ENCODE measurements around the gene RAB10.
A peak's percentile ranks its signal among the peaks of the same experiment; 100 is the strongest.
"Not testable (repeated sequence)": the region's sequence is repeated elsewhere in the genome, so short reads cannot be mapped to it uniquely, and the experiment has no call there.

The RAB10 gene
- total RNA-seq, result 108 to 122 reads per million in 2 donors

- DNase-seq, result peak; percentile 99
Measured at GRCh38 chr2:26033818-26034636, at the start of gene RAB10. RAB10 (plus strand) TSS chr2:26034084; CDS start chr2:26034609, 525 bp downstream.

GRCh38 chr2:25988134-25988533 is 45.8 kb upstream of the RAB10 start:
- DNase-seq, result no peak

GRCh38 chr2:25989154-25989553 is 44.7 kb upstream of the RAB10 start:
- DNase-seq, result no peak

GRCh38 chr2:25991965-25992364 is 41.9 kb upstream of the RAB10 start:
- DNase-seq, result no peak

- no peak for DNase-seq
Measured at GRCh38 chr2:25992556-25992955, 41.3 kb upstream of the RAB10 start.

GRCh38 chr2:25993049-25993448 is 40.8 kb upstream of the RAB10 start:
- no peak for DNase-seq

- DNase-seq, result no peak
Measured at GRCh38 chr2:25994509-25994908, 39.4 kb upstream of the RAB10 start.

GRCh38 chr2:25996844-25997243 is 37.0 kb upstream of the RAB10 start:
- no peak for DNase-seq

GRCh38 chr2:25998816-25999383 is 35.0 kb upstream of the RAB10 start:
- DNase-seq, result not testable (repeated sequence)

GRCh38 chr2:25999406-25999805 is 34.5 kb upstream of the RAB10 start:
- DNase-seq, result not testable (repeated sequence)

- DNase-seq, result no peak
Measured at GRCh38 chr2:26000561-26001082, 33.3 kb upstream of the RAB10 start.

- no peak for DNase-seq
Measured at GRCh38 chr2:26001743-26002351, 32.0 kb upstream of the RAB10 start.

GRCh38 chr2:26002632-26003310 is 31.1 kb upstream of the RAB10 start:
- no peak for DNase-seq

- DNase-seq, result no peak
Measured at GRCh38 chr2:26008095-26008494, 25.8 kb upstream of the RAB10 start.

GRCh38 chr2:26008851-26009566 is 24.9 kb upstream of the RAB10 start:
- no peak for DNase-seq

GRCh38 chr2:26009567-26009963 is 24.3 kb upstream of the RAB10 start:
- no peak for DNase-seq

GRCh38 chr2:26010943-26011342 is 22.9 kb upstream of the RAB10 start:
- no peak for DNase-seq

GRCh38 chr2:26011609-26011989 is 22.3 kb upstream of the RAB10 start:
- DNase-seq, result no peak

GRCh38 chr2:26011990-26012856 is 21.7 kb upstream of the RAB10 start:
- no peak for DNase-seq

- DNase-seq, result no peak
Measured at GRCh38 chr2:26013668-26014067, 20.2 kb upstream of the RAB10 start.

- no peak for DNase-seq
Measured at GRCh38 chr2:26016012-26016705, 17.7 kb upstream of the RAB10 start.
